HepG2 (cell line): ENCODE data around the gene TADA2A. TPM values are rescaled to one million over a fixed set of nuclear protein-coding genes. Genes with fewer than 3 reads are reported as not detected.

Experiments used
- BORCS8-MEF2B ChIP-seq: sonication (generic); formaldehyde crosslinking; IDR thresholded peaks from 2 replicates; pipeline ENCODE4 v1.8.0; 2022; ENCODE audit warnings: mild to moderate bottlenecking, missing genetic modification reagents
- GATAD2A ChIP-seq: IDR thresholded peaks from 2 replicates; pipeline ENCODE4 v1.6.1; 2016
- GLI4 ChIP-seq: sonication (generic); formaldehyde crosslinking; IDR thresholded peaks from 2 replicates; pipeline ENCODE4 v1.5.1; 2020; ENCODE audit warnings: missing genetic modification reagents, mild to moderate bottlenecking, moderate library complexity, borderline replicate concordance
- GTF2F1 ChIP-seq: fragments of 150-350 bp; IDR thresholded peaks from 2 replicates; pipeline ENCODE4 v1.6.1; 2014; ENCODE audit warnings: low read length
- JDP2 ChIP-seq: sonication (generic); formaldehyde crosslinking; IDR thresholded peaks from 2 replicates; pipeline ENCODE4 v1.8.1; 2022; ENCODE audit warnings: missing genetic modification reagents, borderline replicate concordance
- KLF12 ChIP-seq: sonication (generic); formaldehyde crosslinking; IDR thresholded peaks from 2 replicates; pipeline ENCODE4 v1.4.0; 2020; ENCODE audit warnings: missing genetic modification reagents, borderline replicate concordance
- MAFF ChIP-seq: IDR thresholded peaks from 2 replicates; pipeline ENCODE4 v1.6.1; 2011; ENCODE audit warnings: low read depth, low read length, improper control_type of control experiment
- POLR2G ChIP-seq: fragments of 200-400 bp; formaldehyde crosslinking; IDR thresholded peaks from 2 replicates; pipeline ENCODE4 v1.6.1; 2018; ENCODE audit warnings: mild to moderate bottlenecking, low read depth, low read length, moderate library complexity
- PRPF4 ChIP-seq: fragments of 200-400 bp; formaldehyde crosslinking; IDR thresholded peaks from 2 replicates; pipeline ENCODE4 v1.6.1; 2016; ENCODE audit warnings: low read length, low read depth; ENCODE audit not compliant: poor library complexity, severe bottlenecking
- RBM39 ChIP-seq: fragments of 200-400 bp; formaldehyde crosslinking; IDR thresholded peaks from one replicate; pipeline ENCODE4 v1.6.1; 2018; ENCODE audit warnings: antibody characterized with exemption, mild to moderate bottlenecking, low read depth, low read length; ENCODE audit not compliant: poor library complexity, severe bottlenecking
- REPIN1 ChIP-seq: sonication (generic); formaldehyde crosslinking; IDR thresholded peaks from 2 replicates; pipeline ENCODE4 v1.8.0; 2022; ENCODE audit warnings: missing genetic modification reagents, low read depth, mild to moderate bottlenecking, borderline replicate concordance
- SMAD9 ChIP-seq: sonication (generic); formaldehyde crosslinking; IDR thresholded peaks from 2 replicates; pipeline ENCODE4 v1.5.1; 2020; ENCODE audit warnings: mild to moderate bottlenecking, missing genetic modification reagents
- SNAI1 ChIP-seq: sonication (generic); formaldehyde crosslinking; IDR thresholded peaks from 2 replicates; pipeline ENCODE4 v1.5.0; 2020; ENCODE audit warnings: mild to moderate bottlenecking, missing genetic modification reagents, borderline replicate concordance
- SRSF1 ChIP-seq: fragments of 200-400 bp; formaldehyde crosslinking; optimal IDR thresholded peaks from 2 replicates; pipeline ENCODE3; 2017; ENCODE audit warnings: mild to moderate bottlenecking, low read depth, low read length, moderate library complexity
- TOE1 ChIP-seq: sonication (generic); formaldehyde crosslinking; IDR thresholded peaks from 2 replicates; pipeline ENCODE4 v1.4.0; 2020; ENCODE audit warnings: mild to moderate bottlenecking, missing genetic modification reagents
- ZBTB7B ChIP-seq: sonication (generic); formaldehyde crosslinking; IDR thresholded peaks from 2 replicates; pipeline ENCODE4 v1.4.0; 2020; ENCODE audit warnings: missing genetic modification reagents
- ZMAT3 ChIP-seq: sonication (generic); formaldehyde crosslinking; conservative IDR thresholded peaks from 2 replicates; pipeline ENCODE4 v1.7.0; 2021; ENCODE audit warnings: missing genetic modification reagents
- ZNF264 ChIP-seq: sonication (generic); formaldehyde crosslinking; IDR thresholded peaks from 2 replicates; pipeline ENCODE4 v1.4.0; 2020; ENCODE audit warnings: missing genetic modification reagents
- ZNF605 ChIP-seq: sonication (generic); formaldehyde crosslinking; IDR thresholded peaks from 2 replicates; pipeline ENCODE4 v1.8.0; 2022; ENCODE audit warnings: mild to moderate bottlenecking, missing genetic modification reagents
- ZNF839 ChIP-seq: sonication (generic); formaldehyde crosslinking; IDR thresholded peaks from 2 replicates; pipeline ENCODE4 v1.4.0; 2020; ENCODE audit warnings: missing genetic modification reagents, mild to moderate bottlenecking, borderline replicate concordance
- ZNF841 ChIP-seq: sonication (generic); formaldehyde crosslinking; IDR thresholded peaks from 2 replicates; pipeline ENCODE4 v1.8.1; 2023; ENCODE audit warnings: missing genetic modification reagents, borderline replicate concordance
- ZSCAN30 ChIP-seq: sonication (generic); formaldehyde crosslinking; IDR thresholded peaks from 2 replicates; pipeline ENCODE4 v1.5.0; 2020; ENCODE audit warnings: mild to moderate bottlenecking, missing genetic modification reagents
- polyA plus RNA-seq, 8 experiments: library from polyadenylated mRNA; depleted of rRNA in 3 of 8; stranded (reverse) in 7 of 8; unstranded in 1 of 8; fragments of >200 nt; fragmentation: Illumina TruSeq in 4 of 8; extraction: Trizol in 4 of 8; gene quantifications; 2 replicates each; pipeline versions ENCODE4 v1.2.1 to v1.2.3, GENCODE V29; 2011 to 2016; ENCODE audit warnings: low read depth in 4 of 8, missing spikeins in 1 of 8, mixed read lengths in 1 of 8; ENCODE audit not compliant: insufficient read depth in 1 of 8
- total RNA-seq, 5 experiments: library from RNA; depleted of rRNA; stranded (reverse); fragments of >200 nt; fragmentation: Illumina TruSeq; extraction: Trizol; gene quantifications; 2 replicates each; pipeline ENCODE4 v1.2.3, GENCODE V29; 2016; ENCODE audit warnings: low read depth in 1 of 5
- TF ChIP-seq, protein P1 (sequence below): IDR thresholded peaks from 2 replicates; pipeline ENCODE4 v1.6.1; 2018; ENCODE audit warnings: missing genetic modification reagents, mild to moderate bottlenecking, missing compliant biosample characterization
- TF ChIP-seq, protein P2 (sequence below): sonication (generic); formaldehyde crosslinking; IDR thresholded peaks from 2 replicates; pipeline ENCODE4 v1.4.0; 2020; ENCODE audit warnings: missing genetic modification reagents; ENCODE audit errors: not compliant biosample characterization
- TF ChIP-seq, protein P3 (sequence below): sonication (generic); formaldehyde crosslinking; IDR thresholded peaks from 2 replicates; pipeline ENCODE4 v1.5.1; 2020; ENCODE audit warnings: missing genetic modification reagents, mild to moderate bottlenecking, borderline replicate concordance

TADA2A gene
- total and polyA plus RNA-seq, 2 of the 13 experiments (the other 11 are each of a cell fraction or from before 2014, with no cell fraction given) = 8.0 to 14.0 TPM

DNA sequence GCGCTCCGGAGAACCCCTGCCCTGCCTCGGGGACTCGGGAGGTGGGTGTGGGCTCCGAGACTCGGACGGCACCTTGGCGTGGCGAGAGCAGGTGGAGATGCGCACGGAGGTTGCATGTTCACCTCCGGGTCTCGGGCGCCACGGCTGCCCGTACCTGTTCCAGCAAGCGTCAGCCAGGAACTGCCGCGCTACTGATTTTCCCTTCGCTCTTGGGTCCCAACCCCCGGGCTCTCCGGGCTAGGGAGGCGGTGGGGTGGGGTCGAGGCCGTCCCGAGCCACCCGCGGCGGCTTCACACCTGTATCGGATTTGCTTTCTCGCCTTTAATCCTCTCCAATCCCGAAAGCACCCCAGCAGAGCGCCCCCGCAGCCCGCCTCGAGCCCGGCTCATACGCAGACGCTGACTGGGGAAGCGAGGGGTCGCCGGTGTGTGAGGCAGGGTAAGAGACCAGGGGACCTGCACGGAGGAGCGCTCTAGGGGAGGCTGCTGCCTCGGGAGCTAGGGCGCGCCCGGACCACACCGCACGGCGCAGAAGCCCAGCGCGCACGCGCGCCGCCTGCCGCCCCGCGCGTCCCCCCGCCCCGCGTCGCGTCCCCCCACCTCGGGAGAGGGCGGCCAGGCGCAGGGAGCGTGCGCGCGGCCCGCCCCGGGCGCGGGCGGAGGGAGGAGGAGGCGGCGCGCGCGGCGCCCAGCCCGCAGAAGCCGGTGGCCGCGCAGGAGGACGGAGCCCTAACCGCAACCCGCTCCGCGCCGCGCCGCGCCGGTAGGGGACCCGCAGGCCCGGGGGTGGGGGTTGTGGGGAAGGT lies 82.7 kb downstream of the TADA2A start, which contains the start of gene DUSP14 (continued):
- TF ChIP-seq ZBTB7B = peak; percentile 40; the same call in 1 of the 2 replicates
- TF ChIP-seq BORCS8-MEF2B = peak; percentile 49; the same call in 1 of the 2 replicates
- no peak for TF ChIP-seq ZSCAN30 (CRISPR knock-in tag)
- peak; percentile 53; the same call in 1 of the 2 replicates for TF ChIP-seq REPIN1 (CRISPR knock-in tag)
- TF ChIP-seq KLF12 = no peak
- no peak; the same call in 1 of the 2 replicates for TF ChIP-seq ZMAT3 (CRISPR knock-in tag)
- TF ChIP-seq MAFF = no peak
- no peak for TF ChIP-seq PRPF4
- no peak for TF ChIP-seq ZNF264 (CRISPR knock-in tag)
- peak; percentile 92; the same call in 1 of the 2 replicates for TF ChIP-seq GLI4 (CRISPR knock-in tag)
- peak; percentile 61 for TF ChIP-seq RBM39
- no peak for TF ChIP-seq GATAD2A (CRISPR knock-in tag)
- TF ChIP-seq JDP2 = no peak
- peak; percentile 89; the same call in 1 of the 2 replicates for TF ChIP-seq SNAI1 (CRISPR knock-in tag)
- no peak for TF ChIP-seq SMAD9 (CRISPR knock-in tag)
- TF ChIP-seq POLR2G = peak; percentile 87
- no peak for TF ChIP-seq TOE1
- peak; percentile 31; the same call in 1 of the 2 replicates for TF ChIP-seq ZNF605
- TF ChIP-seq, protein P1, sequence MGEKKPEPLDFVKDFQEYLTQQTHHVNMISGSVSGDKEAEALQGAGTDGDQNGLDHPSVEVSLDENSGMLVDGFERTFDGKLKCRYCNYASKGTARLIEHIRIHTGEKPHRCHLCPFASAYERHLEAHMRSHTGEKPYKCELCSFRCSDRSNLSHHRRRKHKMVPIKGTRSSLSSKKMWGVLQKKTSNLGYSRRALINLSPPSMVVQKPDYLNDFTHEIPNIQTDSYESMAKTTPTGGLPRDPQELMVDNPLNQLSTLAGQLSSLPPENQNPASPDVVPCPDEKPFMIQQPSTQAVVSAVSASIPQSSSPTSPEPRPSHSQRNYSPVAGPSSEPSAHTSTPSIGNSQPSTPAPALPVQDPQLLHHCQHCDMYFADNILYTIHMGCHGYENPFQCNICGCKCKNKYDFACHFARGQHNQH = peak; percentile 31; the same call in 1 of the 2 replicates
- TF ChIP-seq SRSF1 = peak; percentile 78
- TF ChIP-seq, protein P2, sequence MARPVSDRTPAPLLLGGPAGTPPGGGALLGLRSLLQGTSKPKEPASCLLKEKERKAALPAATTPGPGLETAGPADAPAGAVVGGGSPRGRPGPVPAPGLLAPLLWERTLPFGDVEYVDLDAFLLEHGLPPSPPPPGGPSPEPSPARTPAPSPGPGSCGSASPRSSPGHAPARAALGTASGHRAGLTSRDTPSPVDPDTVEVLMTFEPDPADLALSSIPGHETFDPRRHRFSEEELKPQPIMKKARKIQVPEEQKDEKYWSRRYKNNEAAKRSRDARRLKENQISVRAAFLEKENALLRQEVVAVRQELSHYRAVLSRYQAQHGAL (CRISPR knock-in tag) = no peak
- TF ChIP-seq ZNF841 (CRISPR knock-in tag) = no peak
- TF ChIP-seq ZNF839 (CRISPR knock-in tag) = no peak
- TF ChIP-seq GTF2F1 = no peak
- TF ChIP-seq, protein P3, sequence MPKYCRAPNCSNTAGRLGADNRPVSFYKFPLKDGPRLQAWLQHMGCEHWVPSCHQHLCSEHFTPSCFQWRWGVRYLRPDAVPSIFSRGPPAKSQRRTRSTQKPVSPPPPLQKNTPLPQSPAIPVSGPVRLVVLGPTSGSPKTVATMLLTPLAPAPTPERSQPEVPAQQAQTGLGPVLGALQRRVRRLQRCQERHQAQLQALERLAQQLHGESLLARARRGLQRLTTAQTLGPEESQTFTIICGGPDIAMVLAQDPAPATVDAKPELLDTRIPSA = peak; percentile 8; the same call in 1 of the 2 replicates
